H1 (cell line): ENCODE data around the gene ARMS2. TPM values are rescaled to one million over a fixed set of nuclear protein-coding genes. Genes with fewer than 3 reads are reported as not detected.

Experiments used
- CTCF ChIA-PET: fragments of 300-600 bp; sonication (Branson Sonifier 250); formaldehyde crosslinking; loops from one replicate; lab custom pipeline; 2021; ENCODE audit not compliant: partially characterized antibody; lab: Charles Lee
- POLR2A ChIA-PET: fragments of 300-600 bp; sonication (Branson Sonifier 250); formaldehyde crosslinking; loops from one replicate; lab custom pipeline; 2021; ENCODE audit warnings: inconsistent platforms; ENCODE audit not compliant: partially characterized antibody; lab: Charles Lee
- DNase-seq, 2 experiments: peaks; one replicate each; pipeline versions ENCODE4 v3.0.0 to v3.0.0-alpha.2; 2010 to 2022; ENCODE audit warnings: low spot score in 2 of 2, low read depth in 1 of 2, mixed read lengths in 1 of 2
- FAIRE-seq: peaks from 2 replicates; lab custom pipeline; 2011; peaks lifted over from hg19 to GRCh38; lab: Jason Lieb, UNC
- H2AFZ ChIP-seq: 2 replicates; pipeline ENCODE4 v1.8.1; 2012; ENCODE audit warnings: low read length, inconsistent platforms
- H2AK5ac ChIP-seq: 2 replicates; pipeline ENCODE4 v1.6.1; 2013; ENCODE audit warnings: low read depth, low read length
- H2BK120ac ChIP-seq: replicated peaks from 2 replicates; pipeline ENCODE3; 2013; ENCODE audit warnings: low read depth, low read length, inconsistent platforms
- H2BK12ac ChIP-seq: 2 replicates; pipeline ENCODE4 v1.6.1; 2013; ENCODE audit warnings: low read depth, low read length
- H2BK15ac ChIP-seq: 2 replicates; pipeline ENCODE4 v1.6.1; 2013; ENCODE audit warnings: low read length
- H2BK20ac ChIP-seq: 2 replicates; pipeline ENCODE4 v1.6.1; 2013; ENCODE audit warnings: low read length
- H2BK5ac ChIP-seq: 2 replicates; pipeline ENCODE4 v1.6.1; 2013; ENCODE audit warnings: low read depth, low read length
- H3K14ac ChIP-seq: 2 replicates; pipeline ENCODE4 v1.6.1; 2013; ENCODE audit warnings: inconsistent platforms; ENCODE audit not compliant: insufficient read length
- H3K18ac ChIP-seq: 2 replicates; pipeline ENCODE4 v1.6.1; 2013; ENCODE audit warnings: low read length; ENCODE audit errors: extremely low read depth
- H3K23ac ChIP-seq: 2 replicates; pipeline ENCODE4 v1.6.1; 2013; ENCODE audit warnings: inconsistent platforms; ENCODE audit not compliant: insufficient read length
- H3K23me2 ChIP-seq: 2 replicates; pipeline ENCODE4 v1.6.1; 2013; ENCODE audit warnings: low read depth, low read length
- H3K27ac ChIP-seq: 2 replicates; pipeline ENCODE4 v1.6.1; 2011; ENCODE audit warnings: low read depth, low read length, inconsistent platforms
- H3K27me3 ChIP-seq, 4 experiments: replicated peaks in 1 of 4; 1 replicate in 1 of 4; 2 replicates in 3 of 4; pipeline versions ENCODE4 v1.6.1 to v1.8.1; 2011 to 2013; ENCODE audit warnings: low read length in 3 of 4, mild to moderate bottlenecking in 3 of 4, inconsistent platforms in 2 of 4, mixed read lengths in 2 of 4, moderate library complexity in 1 of 4; ENCODE audit not compliant: control insufficient read depth in 3 of 4, insufficient read depth in 3 of 4; ENCODE audit errors: extremely low read depth in 1 of 4
- H3K36me3 ChIP-seq, 4 experiments: 2 replicates each; pipeline versions ENCODE4 v1.6.1 to v1.8.1; 2011 to 2013; ENCODE audit warnings: mild to moderate bottlenecking in 4 of 4, low read length in 3 of 4, moderate library complexity in 2 of 4, control low read depth in 1 of 4, inconsistent platforms in 1 of 4; ENCODE audit not compliant: insufficient read depth in 4 of 4, control insufficient read depth in 2 of 4
- H3K4ac ChIP-seq: replicated peaks from 2 replicates; pipeline ENCODE3; 2013; ENCODE audit warnings: low read length, low read depth, mixed read lengths, inconsistent platforms; ENCODE audit not compliant: insufficient read length
- H3K4me1 ChIP-seq, 4 experiments: replicated peaks in 1 of 4; 1 replicate in 1 of 4; 2 replicates in 3 of 4; pipeline versions ENCODE4 v1.6.1 to v1.8.1; 2011 to 2013; ENCODE audit warnings: low read length in 3 of 4, inconsistent platforms in 2 of 4, mixed read lengths in 1 of 4; ENCODE audit not compliant: insufficient read depth in 4 of 4, control insufficient read depth in 3 of 4
- H3K4me2 ChIP-seq, 2 experiments: 2 replicates each; pipeline versions ENCODE4 v1.6.1 to v1.8.1; 2011 to 2013; ENCODE audit warnings: low read depth in 2 of 2, low read length in 2 of 2, control low read depth in 1 of 2, inconsistent platforms in 1 of 2, mild to moderate bottlenecking in 1 of 2; ENCODE audit not compliant: insufficient read depth in 1 of 2
- H3K4me3 ChIP-seq, 4 experiments: fragments of 200-600, 300-600 bp in 1 of 4; sonication (generic), shearing (Covaris generic), sonication (Bioruptor Twin) in 1 of 4; 2 replicates each; pipeline versions ENCODE4 v1.5.1 to v1.8.1; 2011 to 2016; ENCODE audit warnings: low read length in 4 of 4, low read depth in 3 of 4, control low read depth in 2 of 4, inconsistent platforms in 2 of 4, mild to moderate bottlenecking in 2 of 4, mixed read lengths in 1 of 4, moderate library complexity in 1 of 4; ENCODE audit not compliant: insufficient read depth in 2 of 4; ENCODE audit errors: extremely low read depth in 1 of 4
- H3K56ac ChIP-seq: replicated peaks from 2 replicates; pipeline ENCODE3; 2013; ENCODE audit warnings: low read depth, mild to moderate bottlenecking, mixed read lengths, low read length, inconsistent platforms; ENCODE audit not compliant: insufficient read length
- H3K79me1 ChIP-seq: 2 replicates; pipeline ENCODE4 v1.6.1; 2013; ENCODE audit warnings: low read depth, low read length, control low read depth
- H3K79me2 ChIP-seq, 2 experiments: 2 replicates each; pipeline versions ENCODE4 v1.6.1 to v1.8.1; 2012 to 2013; ENCODE audit warnings: low read length in 2 of 2, mild to moderate bottlenecking in 2 of 2, inconsistent platforms in 1 of 2; ENCODE audit not compliant: insufficient read depth in 2 of 2, control insufficient read depth in 1 of 2
- H3K9ac ChIP-seq, 4 experiments: replicated peaks in 1 of 4; 1 replicate in 1 of 4; 2 replicates in 3 of 4; pipeline versions ENCODE4 v1.6.1 to v1.8.1; 2011 to 2013; ENCODE audit warnings: low read depth in 3 of 4, low read length in 3 of 4, control low read depth in 2 of 4, mild to moderate bottlenecking in 2 of 4, moderate library complexity in 2 of 4, inconsistent platforms in 1 of 4; ENCODE audit errors: extremely low read depth in 1 of 4
- H3K9me3 ChIP-seq, 2 experiments: 2 replicates each; pipeline versions ENCODE4 v1.6.1 to v1.8.1; 2012 to 2013; ENCODE audit warnings: mild to moderate bottlenecking in 2 of 2, moderate library complexity in 2 of 2, control low read depth in 1 of 2, inconsistent platforms in 1 of 2, low read depth in 1 of 2, low read length in 1 of 2, mixed read lengths in 1 of 2; ENCODE audit not compliant: insufficient read depth in 2 of 2
- H4K20me1 ChIP-seq, 2 experiments: replicated peaks in 1 of 2; 2 replicates each; pipeline versions ENCODE3 to v1.8.1; 2011 to 2013; ENCODE audit warnings: inconsistent platforms in 2 of 2, low read length in 2 of 2, mild to moderate bottlenecking in 1 of 2; ENCODE audit not compliant: insufficient read depth in 2 of 2, control insufficient read depth in 1 of 2
- H4K5ac ChIP-seq: 2 replicates; pipeline ENCODE4 v1.6.1; 2013; ENCODE audit warnings: low read length, low read depth, mixed read lengths, inconsistent platforms; ENCODE audit not compliant: insufficient read length
- H4K8ac ChIP-seq: 2 replicates; pipeline ENCODE4 v1.8.0; 2013; ENCODE audit warnings: mild to moderate bottlenecking, moderate library complexity, low read length, inconsistent platforms; ENCODE audit not compliant: insufficient read depth; ENCODE audit errors: extremely low read depth
- H4K91ac ChIP-seq: replicated peaks from 2 replicates; pipeline ENCODE3; 2013; ENCODE audit warnings: low read length, mixed read lengths, inconsistent platforms; ENCODE audit not compliant: insufficient read length
- BRCA1 ChIP-seq: IDR thresholded peaks from 2 replicates; pipeline ENCODE4 v1.6.1; 2012; ENCODE audit warnings: low read depth, low read length, improper control_type of control experiment
- EZH2 ChIP-seq: fragments of 200-600 bp; sonication (generic); IDR thresholded peaks from 2 replicates; pipeline ENCODE4 v1.7.1; 2012; ENCODE audit warnings: low read depth, mild to moderate bottlenecking, moderate library complexity, low read length, inconsistent platforms; ENCODE audit not compliant: severe bottlenecking
- GTF2F1 ChIP-seq: IDR thresholded peaks from 2 replicates; pipeline ENCODE4 v1.6.1; 2012; ENCODE audit warnings: low read depth, low read length, improper control_type of control experiment, borderline replicate concordance
- KDM4A ChIP-seq: IDR thresholded peaks from one replicate; pipeline ENCODE4 v1.7.1; 2012; ENCODE audit warnings: low read depth, mild to moderate bottlenecking, moderate library complexity, low read length, inconsistent platforms; ENCODE audit not compliant: severe bottlenecking
- NRF1 ChIP-seq: IDR thresholded peaks from 2 replicates; pipeline ENCODE4 v1.6.1; 2011; ENCODE audit warnings: mild to moderate bottlenecking, low read depth, low read length, improper control_type of control experiment
- RBBP5 ChIP-seq: IDR thresholded peaks from 2 replicates; pipeline ENCODE4 v1.7.1; 2012; ENCODE audit warnings: low read depth, mild to moderate bottlenecking, inconsistent platforms, low read length, moderate library complexity, borderline replicate concordance
- SUZ12 ChIP-seq: fragments of 200-600 bp; sonication (generic); IDR thresholded peaks from 2 replicates; pipeline ENCODE4 v1.6.1; 2012; ENCODE audit warnings: mild to moderate bottlenecking, inconsistent platforms, low read length, moderate library complexity, mixed read lengths
- TAF7 ChIP-seq: optimal IDR thresholded peaks from 2 replicates; pipeline ENCODE3; 2011; ENCODE audit warnings: low read depth, mild to moderate bottlenecking, inconsistent platforms, low read length, moderate library complexity, borderline replicate concordance
- WGBS, 2 experiments: shearing (Covaris generic) in 1 of 2; methylation state at CpG; one replicate each; pipeline versions ENCODE4 v1.1.6 to v1.1.7; 2013 to 2015; ENCODE audit warnings: low lambda C conversion rate in 2 of 2, mixed read lengths in 2 of 2, inconsistent platforms in 1 of 2, low coverage in 1 of 2, missing lambda C conversion rate in 1 of 2; ENCODE audit not compliant: insufficient replicate concordance in 2 of 2, insufficient coverage in 1 of 2, insufficient read length in 1 of 2; ENCODE audit errors: extremely low coverage in 1 of 2, missing lambda C conversion rate in 1 of 2; 5-methylcytosine and 5-hydroxymethylcytosine counted together
- polyA plus RNA-seq, 7 experiments: library from polyadenylated mRNA; depleted of rRNA in 3 of 7; stranded (reverse) in 5 of 7; unstranded in 2 of 7; fragments of >200 nt in 5 of 7; fragments of 200-250 nt in 2 of 7; gene quantifications; 1 replicate in 5 of 7; 2 replicates in 1 of 7; 4 replicates in 1 of 7; pipeline versions ENCODE4 v1.2.1 to v1.2.3, GENCODE V29; 2011 to 2013; ENCODE audit warnings: missing spikeins in 2 of 7, mixed read lengths in 2 of 7
- total RNA-seq: library from RNA; stranded (reverse); fragmentation: NEBNext Ultra II Directional; extraction: Animal tissue kit (Norgen Biotek cat#: 25700); gene quantifications from 2 replicates; pipeline ENCODE4 v1.2.1, GENCODE V29; 2021
- TF ChIP-seq, protein P1 (sequence below): IDR thresholded peaks from 2 replicates; pipeline ENCODE4 v1.6.1; 2012; ENCODE audit warnings: inconsistent platforms
- TF ChIP-seq, protein P2 (sequence below): IDR thresholded peaks from 2 replicates; pipeline ENCODE4 v1.6.1; 2012; ENCODE audit warnings: low read length, inconsistent platforms

ARMS2 gene
- total and polyA plus RNA-seq, 2 of the 8 experiments (the other 6 are each of a cell fraction or from before 2014, with no cell fraction given), result not detected

DNA sequence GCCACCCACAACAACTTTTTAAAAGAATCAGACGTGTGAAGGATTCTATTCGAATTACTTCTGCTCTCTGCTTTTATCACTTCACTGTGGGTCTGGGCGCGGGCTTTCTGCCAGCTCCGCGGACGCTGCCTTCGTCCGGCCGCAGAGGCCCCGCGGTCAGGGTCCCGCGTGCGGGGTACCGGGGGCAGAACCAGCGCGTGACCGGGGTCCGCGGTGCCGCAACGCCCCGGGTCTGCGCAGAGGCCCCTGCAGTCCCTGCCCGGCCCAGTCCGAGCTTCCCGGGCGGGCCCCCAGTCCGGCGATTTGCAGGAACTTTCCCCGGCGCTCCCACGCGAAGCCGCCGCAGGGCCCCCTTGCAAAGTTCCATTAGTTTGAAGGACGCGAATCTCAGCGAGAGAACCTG, 6.4 kb downstream of the ARMS2 start:
- ChIA-PET CTCF (interaction anchor here (1.1 kb wide), 1 partner anchor 162 kb away, joined by 3 read pairs; no protein-coding TSS in a partner anchor), POLR2A (no interaction called here)
- Histone ChIP-seq H2BK20ac (no peak overlapping the region), H2BK120ac (no peak overlapping the region), H4K20me1 (peaks cover 3% of the 10 kb centered on the region in 2 experiments), H2BK5ac (no peak overlapping the region), H2BK15ac (no peak overlapping the region), H3K56ac (no peak overlapping the region), H3K4me1 (peaks cover 0 to 20% (median 5%) of the 10 kb centered on the region in 4 experiments; a peak in 6 of 7 replicates), H3K79me1 (no peaks in the 10 kb centered on the region), H3K79me2 (no peaks in the 10 kb centered on the region), H3K27me3 (peaks cover 25 to 47% (median 41%) of the 10 kb centered on the region in 4 experiments), H3K9me3 (no peaks in the 10 kb centered on the region), H3K4ac (no peak overlapping the region), H3K4me3 (peak overlapping the region; percentile 42 to 67 (median 45)), H3K4me2 (peak overlapping the region; percentile 78 to 100), H3K27ac (no peak overlapping the region), H3K36me3 (peaks cover 0 to 6% (median 0%) of the 10 kb centered on the region in 4 experiments; a peak in 1 of 8 replicates), H3K23ac (no peak overlapping the region), H4K91ac (no peak overlapping the region), H2AFZ (peak overlapping the region; percentile 45; the same call in 1 of the 2 replicates), H3K18ac (no peak overlapping the region; the same call in 1 of the 2 replicates), H3K23me2 (peaks cover 17% of the 10 kb centered on the region; the same call in 1 of the 2 replicates), H3K9ac (no peak overlapping the region), H3K14ac (no peak overlapping the region), H4K5ac (no peak overlapping the region), H2AK5ac (no peak overlapping the region), H4K8ac (peak overlapping the region; percentile 29; the same call in 1 of the 2 replicates), H2BK12ac (no peak overlapping the region)
- FAIRE-seq (no peak), DNase-seq (no peak)
- WGBS, 2 experiments, result 5% methylated on average over 32 of the region's 40 CpGs; no CpG with 5 or more reads in 1 of the 2 experiments
- TF ChIP-seq KDM4A (peak; percentile 41), BRCA1 (no peak), RBBP5 (no peak), EZH2 (peak; percentile 62), NRF1 (no peak), TAF7 (no peak), GTF2F1 (no peak), SUZ12 (peak; percentile 57; the same call in 1 of the 2 replicates)
- TF ChIP-seq, protein P1, sequence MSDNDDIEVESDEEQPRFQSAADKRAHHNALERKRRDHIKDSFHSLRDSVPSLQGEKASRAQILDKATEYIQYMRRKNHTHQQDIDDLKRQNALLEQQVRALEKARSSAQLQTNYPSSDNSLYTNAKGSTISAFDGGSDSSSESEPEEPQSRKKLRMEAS, result no peak
- TF ChIP-seq, protein P2, sequence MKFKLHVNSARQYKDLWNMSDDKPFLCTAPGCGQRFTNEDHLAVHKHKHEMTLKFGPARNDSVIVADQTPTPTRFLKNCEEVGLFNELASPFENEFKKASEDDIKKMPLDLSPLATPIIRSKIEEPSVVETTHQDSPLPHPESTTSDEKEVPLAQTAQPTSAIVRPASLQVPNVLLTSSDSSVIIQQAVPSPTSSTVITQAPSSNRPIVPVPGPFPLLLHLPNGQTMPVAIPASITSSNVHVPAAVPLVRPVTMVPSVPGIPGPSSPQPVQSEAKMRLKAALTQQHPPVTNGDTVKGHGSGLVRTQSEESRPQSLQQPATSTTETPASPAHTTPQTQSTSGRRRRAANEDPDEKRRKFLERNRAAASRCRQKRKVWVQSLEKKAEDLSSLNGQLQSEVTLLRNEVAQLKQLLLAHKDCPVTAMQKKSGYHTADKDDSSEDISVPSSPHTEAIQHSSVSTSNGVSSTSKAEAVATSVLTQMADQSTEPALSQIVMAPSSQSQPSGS, result no peak
